ENCODE measurements around the gene ANGPTL2. TPM values are rescaled to one million over a fixed set of nuclear protein-coding genes. Genes with fewer than 3 reads are reported as not detected.

ANGPTL2 gene
- total RNA-seq, 4 donors from 2014 or later: 5.9 to 12.6 (median 8.7) TPM

DNA sequence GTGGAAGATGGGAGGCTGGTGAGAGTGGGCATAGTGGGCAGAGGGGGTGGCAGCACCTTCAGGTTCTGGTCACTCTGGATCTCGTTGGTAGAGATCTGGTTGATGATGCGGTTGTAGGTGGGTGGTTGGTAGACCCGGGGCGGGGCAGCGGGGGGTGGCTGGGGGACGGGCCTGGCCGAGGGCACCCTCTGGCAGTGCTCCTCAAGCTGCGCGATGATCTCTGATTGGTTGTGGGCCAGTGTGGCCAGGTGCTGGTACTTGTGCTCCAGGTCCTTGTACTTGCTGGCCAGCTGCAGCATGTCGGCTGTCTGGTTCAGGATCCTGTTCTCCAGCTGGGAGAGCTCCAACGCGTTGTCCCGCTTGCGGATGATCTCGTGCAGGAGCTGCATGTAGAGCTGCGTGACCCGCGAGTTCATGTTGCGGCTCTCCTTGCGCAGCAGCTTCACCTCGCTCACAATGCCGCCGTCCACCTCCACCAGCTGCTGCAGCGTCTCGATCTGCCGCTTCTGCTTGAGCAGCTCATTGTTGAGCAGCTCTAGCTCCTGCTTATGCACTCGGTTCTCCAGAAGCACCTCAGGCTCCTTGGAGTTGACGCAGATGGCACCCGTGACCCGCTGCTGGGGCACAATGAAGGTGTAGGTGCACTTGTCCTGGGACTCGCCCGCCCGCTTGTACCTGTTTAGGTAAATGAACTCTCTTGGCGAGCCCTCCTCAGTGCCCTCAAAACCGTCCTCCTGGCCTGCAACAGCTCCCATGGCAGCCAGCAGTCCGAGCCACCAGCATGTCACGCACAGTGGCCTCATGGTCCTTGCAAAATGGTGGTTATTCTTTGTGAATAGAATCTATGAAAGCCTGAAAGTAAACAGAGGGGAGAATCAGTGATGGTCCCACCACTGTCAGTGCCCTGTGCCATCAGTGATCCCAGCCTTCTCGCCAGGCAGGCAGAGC is 14.2 kb downstream of the ANGPTL2 start:
- no peak for DNase-seq
- Histone ChIP-seq H3K4me3 (replicated peaks in 1 of 3) (no peak overlapping the region), H3K4me1 (peaks cover 12 to 13% of the 10 kb centered on the region in 2 donors), H3K27ac (no peak overlapping the region), H3K9me3 (no peaks in the 10 kb centered on the region), H3K36me3 (peaks cover 0 to 4% of the 10 kb centered on the region in 2 donors), H3K27me3 (no peaks in the 10 kb centered on the region)
- no peak for TF ChIP-seq POLR2A (IDR thresholded peaks at IDR 0.05)
- TF ChIP-seq, protein P1, sequence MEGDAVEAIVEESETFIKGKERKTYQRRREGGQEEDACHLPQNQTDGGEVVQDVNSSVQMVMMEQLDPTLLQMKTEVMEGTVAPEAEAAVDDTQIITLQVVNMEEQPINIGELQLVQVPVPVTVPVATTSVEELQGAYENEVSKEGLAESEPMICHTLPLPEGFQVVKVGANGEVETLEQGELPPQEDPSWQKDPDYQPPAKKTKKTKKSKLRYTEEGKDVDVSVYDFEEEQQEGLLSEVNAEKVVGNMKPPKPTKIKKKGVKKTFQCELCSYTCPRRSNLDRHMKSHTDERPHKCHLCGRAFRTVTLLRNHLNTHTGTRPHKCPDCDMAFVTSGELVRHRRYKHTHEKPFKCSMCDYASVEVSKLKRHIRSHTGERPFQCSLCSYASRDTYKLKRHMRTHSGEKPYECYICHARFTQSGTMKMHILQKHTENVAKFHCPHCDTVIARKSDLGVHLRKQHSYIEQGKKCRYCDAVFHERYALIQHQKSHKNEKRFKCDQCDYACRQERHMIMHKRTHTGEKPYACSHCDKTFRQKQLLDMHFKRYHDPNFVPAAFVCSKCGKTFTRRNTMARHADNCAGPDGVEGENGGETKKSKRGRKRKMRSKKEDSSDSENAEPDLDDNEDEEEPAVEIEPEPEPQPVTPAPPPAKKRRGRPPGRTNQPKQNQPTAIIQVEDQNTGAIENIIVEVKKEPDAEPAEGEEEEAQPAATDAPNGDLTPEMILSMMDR (IDR thresholded peaks at IDR 0.05): no peak
- intact Hi-C loops (cut with DNase I): no loop called here
- WGBS, 2 donors: 95 to 99% methylated on average over 34 to 38 of the region's 38 CpGs

DNA sequence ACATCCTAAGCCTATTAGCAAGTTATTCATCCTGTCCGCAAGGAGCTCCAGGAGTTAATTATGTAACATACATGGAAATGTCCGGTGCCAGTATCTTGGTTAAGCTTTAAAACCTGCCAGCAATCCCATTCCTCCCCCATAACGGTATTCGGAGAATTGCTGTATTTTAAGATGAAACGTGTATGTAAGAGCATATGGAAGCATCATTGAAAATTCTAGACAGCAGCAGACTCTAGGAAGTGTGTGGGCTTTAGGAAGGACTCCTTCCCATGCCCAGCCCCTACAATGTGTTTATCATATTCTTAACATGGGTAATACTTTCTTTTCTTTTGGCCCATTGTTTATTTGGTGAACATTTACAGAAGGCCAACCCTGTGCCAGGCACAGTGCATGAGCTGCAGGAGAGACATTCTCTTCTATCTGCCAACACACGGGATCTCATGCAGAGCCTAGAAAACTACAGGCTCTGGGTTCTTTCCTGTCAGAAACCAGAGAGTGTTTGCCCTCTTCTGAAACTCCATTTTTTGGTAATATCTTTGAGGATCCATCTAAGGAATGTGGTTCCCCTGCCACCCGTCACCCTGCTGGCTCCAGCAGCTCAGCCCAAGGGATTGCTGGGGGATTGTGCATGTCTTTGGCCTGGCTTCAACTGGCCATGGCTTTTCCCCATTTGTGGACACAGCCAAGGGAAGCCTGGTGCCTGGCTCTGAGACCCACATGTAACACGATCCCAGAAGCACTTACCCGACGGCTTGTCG is 15.1 kb downstream of the ANGPTL2 start:
- 91 to 93% methylated on average over 11 of the region's 11 CpGs for WGBS, 2 donors
- H3K36me3 ChIP-seq: peaks cover 0 to 4% of the 10 kb centered on the region in 2 donors
- no peak overlapping the region for H3K27ac ChIP-seq
- peaks cover 4 to 6% of the 10 kb centered on the region in 2 donors for H3K4me1 ChIP-seq
- intact Hi-C loops (cut with DNase I): no loop called here
- TF ChIP-seq, protein P1 (IDR thresholded peaks at IDR 0.05): no peak
- TF ChIP-seq POLR2A (IDR thresholded peaks at IDR 0.05): no peak
- H3K4me3 ChIP-seq (replicated peaks in 1 of 3): no peak overlapping the region
- no peaks in the 10 kb centered on the region for H3K27me3 ChIP-seq
- no peaks in the 10 kb centered on the region for H3K9me3 ChIP-seq
- no peak for DNase-seq

DNA sequence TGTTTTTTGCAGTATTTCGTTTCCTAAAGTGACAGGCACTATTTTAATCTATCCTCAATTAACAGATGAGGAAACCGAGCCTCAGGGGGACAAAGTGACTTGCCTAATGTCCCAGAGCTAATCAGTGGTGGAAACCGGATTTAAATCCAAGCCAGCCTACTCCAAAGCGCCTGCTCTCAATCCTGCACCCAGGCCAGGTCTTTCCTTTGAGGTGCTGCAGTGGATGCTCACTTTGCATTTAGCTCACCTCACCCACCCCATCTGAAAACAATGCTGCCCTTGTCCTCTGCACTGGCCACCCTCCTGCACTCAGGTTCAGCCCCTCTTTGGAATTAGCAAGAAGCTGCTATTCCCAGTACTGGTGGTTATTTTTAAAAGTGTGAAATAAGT is 16.0 kb downstream of the ANGPTL2 start:
- Histone ChIP-seq H3K4me1 (no peaks in the 10 kb centered on the region), H3K36me3 (peaks cover 0 to 4% of the 10 kb centered on the region in 2 donors), H3K27ac (no peak overlapping the region), H3K9me3 (no peaks in the 10 kb centered on the region), H3K4me3 (replicated peaks in 1 of 3) (no peak overlapping the region), H3K27me3 (no peaks in the 10 kb centered on the region)
- WGBS, 2 donors: 95 to 97% methylated on average over 4 of the region's 4 CpGs
- TF ChIP-seq POLR2A (IDR thresholded peaks at IDR 0.05): no peak
- no peak for DNase-seq
- intact Hi-C loops (cut with DNase I): no loop called here

DNA sequence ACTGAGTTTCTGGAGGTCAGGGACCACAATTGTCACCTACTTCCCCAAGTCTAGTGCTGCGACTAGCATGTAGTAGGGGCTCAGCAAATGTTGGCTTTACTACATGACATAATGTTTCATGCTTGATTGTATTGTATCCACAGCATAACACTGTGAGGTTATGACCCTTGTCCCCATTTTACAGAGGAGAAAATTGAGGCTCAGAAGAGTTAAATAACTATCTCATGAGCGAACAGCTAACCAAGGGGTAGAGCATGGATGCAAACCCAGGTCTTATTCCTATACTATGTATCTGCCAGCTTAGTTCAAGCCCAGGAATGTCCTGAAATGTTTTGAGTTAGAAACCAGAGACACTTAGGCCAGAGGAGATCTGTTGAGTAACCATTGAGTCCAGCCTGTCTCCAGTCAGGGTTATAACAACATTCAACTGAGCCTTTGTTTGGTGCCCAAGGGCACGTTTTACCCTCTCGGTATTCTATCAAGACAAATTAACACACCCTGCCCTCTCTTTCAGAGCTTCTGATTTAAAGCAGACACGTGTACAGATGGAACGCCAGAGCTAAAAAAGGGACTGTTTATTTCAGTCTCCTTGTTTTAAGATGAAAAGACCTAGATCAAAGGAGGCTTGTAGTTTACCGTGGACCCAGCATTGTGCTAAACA is 16.5 kb downstream of the ANGPTL2 start:
- WGBS, 2 donors: 92 to 93% methylated on average over 7 of the region's 7 CpGs

More for the DNA sequence above, 16.5 kb downstream of the ANGPTL2 start:
- no peaks in the 10 kb centered on the region for H3K9me3 ChIP-seq
- no peaks in the 10 kb centered on the region for H3K4me1 ChIP-seq
- H3K36me3 ChIP-seq: peaks cover 0 to 4% of the 10 kb centered on the region in 2 donors
- intact Hi-C loops (cut with DNase I): no loop called here
- no peak for DNase-seq
- H3K4me3 ChIP-seq (replicated peaks in 1 of 3): no peak overlapping the region
- no peak overlapping the region for H3K27ac ChIP-seq
- H3K27me3 ChIP-seq: no peaks in the 10 kb centered on the region
- TF ChIP-seq, protein P1 (IDR thresholded peaks at IDR 0.05): no peak
- TF ChIP-seq POLR2A (IDR thresholded peaks at IDR 0.05): no peak
